ENCODE results near the gene TUFM.

GRCh38 chr16:28826141-28826540 lies 20.0 kb downstream of the TUFM start:
- no peak for TF ChIP-seq ATF3 (CRISPR knock-in tag; conservative IDR thresholded peaks at IDR 0.05)
- no peak for TF ChIP-seq FOXP1 (CRISPR knock-in tag; IDR thresholded peaks at IDR 0.05; ENCODE audit: borderline replicate concordance)
- no peak for TF ChIP-seq STAT6 (CRISPR knock-in tag; conservative IDR thresholded peaks at IDR 0.05; ENCODE audit: low read depth)
- no peak for TF ChIP-seq ZNF121 (CRISPR knock-in tag; IDR thresholded peaks at IDR 0.05)
- TF ChIP-seq ZNF232 (CRISPR knock-in tag; IDR thresholded peaks at IDR 0.05) = no peak
- TF ChIP-seq PRDM15 (CRISPR knock-in tag; IDR thresholded peaks at IDR 0.05) = no peak
- TF ChIP-seq CTCF (IDR thresholded peaks at IDR 0.05) = no peak
- no peak for TF ChIP-seq PREB (CRISPR knock-in tag; IDR thresholded peaks at IDR 0.05; ENCODE audit: borderline replicate concordance)

Data from WTC11 (cell line).